ENCODE measurements around the gene ANKS1A. TPM values are rescaled to one million over a fixed set of nuclear protein-coding genes. Genes with fewer than 3 reads are reported as not detected.
A peak's percentile ranks its signal among the peaks of the same experiment; 100 is the strongest.
"Not testable (repeated sequence)": the region's sequence is repeated elsewhere in the genome, so short reads cannot be mapped to it uniquely, and the experiment has no call there.

The ANKS1A gene
- total RNA-seq, 1 experiment from 2014 or later: 35.0 TPM

GRCh38 chr6:34999962-35000361 lies 110.9 kb downstream of the ANKS1A start:
- H3K9me3 Mint-ChIP-seq; H3K27me3 Mint-ChIP-seq (ENCODE audit: low read depth); H3K27ac Mint-ChIP-seq; H3K4me3 Mint-ChIP-seq; CTCF ChIA-PET; DNase-seq (ENCODE audit: low spot score); H3K4me1 Mint-ChIP-seq; POLR2A ChIA-PET; ATAC-seq: not testable (repeated sequence)
- peaks cover 40% of the 10 kb centered on the region for H3K36me3 Mint-ChIP-seq

- H3K4me1 Mint-ChIP-seq; POLR2A ChIA-PET; H3K4me3 Mint-ChIP-seq; H3K9me3 Mint-ChIP-seq; H3K27me3 Mint-ChIP-seq (ENCODE audit: low read depth); H3K27ac Mint-ChIP-seq; ATAC-seq; DNase-seq (ENCODE audit: low spot score): not testable (repeated sequence)
- H3K36me3 Mint-ChIP-seq: peaks cover 33% of the 10 kb centered on the region
- CTCF ChIA-PET: interaction anchor here (1.3 to 1.4 kb wide), 2 partner anchors 15 to 138 kb away, joined by 3 to 9 read pairs; no protein-coding TSS in a partner anchor
Measured at GRCh38 chr6:35001349-35001748, 112.3 kb downstream of the ANKS1A start.

- H3K27me3 Mint-ChIP-seq (ENCODE audit: low read depth); POLR2A ChIA-PET; CTCF ChIA-PET; ATAC-seq; H3K36me3 Mint-ChIP-seq; H3K4me3 Mint-ChIP-seq; H3K9me3 Mint-ChIP-seq; DNase-seq (ENCODE audit: low spot score); H3K4me1 Mint-ChIP-seq: not testable (repeated sequence)
- H3K27ac Mint-ChIP-seq: peak overlapping the region; percentile 63
Measured at GRCh38 chr6:35003886-35004530, 115.0 kb downstream of the ANKS1A start.

- H3K4me3 Mint-ChIP-seq: no peak overlapping the region
- POLR2A ChIA-PET: no interaction called here
- no peak for ATAC-seq
Measured at GRCh38 chr6:35007016-35007415, 118.0 kb downstream of the ANKS1A start.

GRCh38 chr6:35008858-35009257 lies 119.8 kb downstream of the ANKS1A start:
- ChIA-PET POLR2A (no interaction called here), CTCF (no interaction called here)
- H3K36me3 Mint-ChIP-seq: peaks cover 2% of the 10 kb centered on the region; the same call in 1 of the 2 replicates
- H3K4me3 Mint-ChIP-seq: no peak overlapping the region
- no peaks in the 10 kb centered on the region for H3K9me3 Mint-ChIP-seq
- H3K27me3 Mint-ChIP-seq (ENCODE audit: low read depth): no peaks in the 10 kb centered on the region
- H3K27ac Mint-ChIP-seq: no peak overlapping the region
- TF ChIP-seq E2F1 (CRISPR knock-in tag; IDR thresholded peaks at IDR 0.05) (no peak), PRRX2 (CRISPR knock-in tag; IDR thresholded peaks at IDR 0.05) (no peak), ZNF671 (CRISPR knock-in tag; IDR thresholded peaks at IDR 0.05) (no peak), GRHL2 (CRISPR knock-in tag; IDR thresholded peaks at IDR 0.05; ENCODE audit: insufficient replicate concordance, severe bottlenecking) (no peak), CTCF (IDR thresholded peaks at IDR 0.05) (no peak), ZNF416 (CRISPR knock-in tag; IDR thresholded peaks at IDR 0.05) (no peak), SOX15 (CRISPR knock-in tag; IDR thresholded peaks at IDR 0.05) (no peak), HMGA2 (CRISPR knock-in tag; IDR thresholded peaks at IDR 0.05) (no peak), SP1 (CRISPR knock-in tag; conservative IDR thresholded peaks at IDR 0.05) (no peak), PRDM15 (CRISPR knock-in tag; IDR thresholded peaks at IDR 0.05) (no peak), ZNF317 (CRISPR knock-in tag; IDR thresholded peaks at IDR 0.05; ENCODE audit: borderline replicate concordance, low read depth) (no peak)
- TF ChIP-seq, protein P1, sequence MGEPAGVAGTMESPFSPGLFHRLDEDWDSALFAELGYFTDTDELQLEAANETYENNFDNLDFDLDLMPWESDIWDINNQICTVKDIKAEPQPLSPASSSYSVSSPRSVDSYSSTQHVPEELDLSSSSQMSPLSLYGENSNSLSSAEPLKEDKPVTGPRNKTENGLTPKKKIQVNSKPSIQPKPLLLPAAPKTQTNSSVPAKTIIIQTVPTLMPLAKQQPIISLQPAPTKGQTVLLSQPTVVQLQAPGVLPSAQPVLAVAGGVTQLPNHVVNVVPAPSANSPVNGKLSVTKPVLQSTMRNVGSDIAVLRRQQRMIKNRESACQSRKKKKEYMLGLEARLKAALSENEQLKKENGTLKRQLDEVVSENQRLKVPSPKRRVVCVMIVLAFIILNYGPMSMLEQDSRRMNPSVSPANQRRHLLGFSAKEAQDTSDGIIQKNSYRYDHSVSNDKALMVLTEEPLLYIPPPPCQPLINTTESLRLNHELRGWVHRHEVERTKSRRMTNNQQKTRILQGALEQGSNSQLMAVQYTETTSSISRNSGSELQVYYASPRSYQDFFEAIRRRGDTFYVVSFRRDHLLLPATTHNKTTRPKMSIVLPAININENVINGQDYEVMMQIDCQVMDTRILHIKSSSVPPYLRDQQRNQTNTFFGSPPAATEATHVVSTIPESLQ (CRISPR knock-in tag; IDR thresholded peaks at IDR 0.05): no peak
- no peak for ATAC-seq
- DNase-seq (ENCODE audit: low spot score): no peak
- no peaks in the 10 kb centered on the region for H3K4me1 Mint-ChIP-seq

More at GRCh38 chr6:35007016-35007415, 118.0 kb downstream of the ANKS1A start:
- TF ChIP-seq JUN (CRISPR knock-in tag; IDR thresholded peaks at IDR 0.05) (no peak), IRF2 (CRISPR knock-in tag; IDR thresholded peaks at IDR 0.05; ENCODE audit: borderline replicate concordance, low read depth) (no peak)
- TF ChIP-seq, protein P2, sequence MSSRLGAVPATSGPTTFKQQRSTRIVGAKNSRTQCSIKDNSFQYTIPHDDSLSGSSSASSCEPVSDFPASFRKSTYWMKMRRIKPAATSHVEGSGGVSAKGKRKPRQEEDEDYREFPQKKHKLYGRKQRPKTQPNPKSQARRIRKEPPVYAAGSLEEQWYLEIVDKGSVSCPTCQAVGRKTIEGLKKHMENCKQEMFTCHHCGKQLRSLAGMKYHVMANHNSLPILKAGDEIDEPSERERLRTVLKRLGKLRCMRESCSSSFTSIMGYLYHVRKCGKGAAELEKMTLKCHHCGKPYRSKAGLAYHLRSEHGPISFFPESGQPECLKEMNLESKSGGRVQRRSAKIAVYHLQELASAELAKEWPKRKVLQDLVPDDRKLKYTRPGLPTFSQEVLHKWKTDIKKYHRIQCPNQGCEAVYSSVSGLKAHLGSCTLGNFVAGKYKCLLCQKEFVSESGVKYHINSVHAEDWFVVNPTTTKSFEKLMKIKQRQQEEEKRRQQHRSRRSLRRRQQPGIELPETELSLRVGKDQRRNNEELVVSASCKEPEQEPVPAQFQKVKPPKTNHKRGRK (CRISPR knock-in tag; IDR thresholded peaks at IDR 0.05; ENCODE audit: borderline replicate concordance): no peak
- Mint-ChIP-seq H3K9me3 (no peaks in the 10 kb centered on the region), H3K27ac (no peak overlapping the region), H3K27me3 (ENCODE audit: low read depth) (no peaks in the 10 kb centered on the region), H3K36me3 (peaks cover 5% of the 10 kb centered on the region), H3K4me1 (no peaks in the 10 kb centered on the region)
- no peak for DNase-seq (ENCODE audit: low spot score)
- CTCF ChIA-PET: interaction anchor here (1.0 kb wide), 1 partner anchor 14 kb away, joined by 3 read pairs; no protein-coding TSS in a partner anchor

All from WTC11 (cell line).